Upper lobe of left lung (tissue), 6 donors: Measurements from ENCODE around the gene RPL31. TPM values are rescaled to one million over a fixed set of nuclear protein-coding genes. Genes with fewer than 3 reads are reported as not detected.
A peak's percentile ranks its signal among the peaks of the same experiment; 100 is the strongest.

Experiments used
- ATAC-seq, 2 donors: fragments of 200-7000 bp; cut with Tn5 transposase; one replicate each; pipeline ENCODE4 v1.9.1; 2022; ENCODE audit warnings: mild to moderate bottlenecking in 2 of 2, moderate library complexity in 2 of 2; ENCODE audit not compliant: low FRiP score in 2 of 2
- DNase-seq, 2 donors: peaks; one replicate each; pipeline ENCODE4 v3.0.0-alpha.2; 2019 to 2020
- H3K27ac ChIP-seq, 4 donors: fragments of 200-600 bp; sonication (generic); one replicate each; pipeline ENCODE4 v1.5.1; 2016 to 2019
- H3K27me3 ChIP-seq, 4 donors: fragments of 200-600 bp; sonication (generic); one replicate each; pipeline ENCODE4 v1.5.1; 2017 to 2019
- H3K36me3 ChIP-seq, 4 donors: fragments of 200-600 bp; sonication (generic); one replicate each; pipeline ENCODE4 v1.5.1; 2016 to 2019
- H3K4me1 ChIP-seq, 4 donors: fragments of 200-600 bp; sonication (generic); one replicate each; pipeline ENCODE4 v1.5.1; 2018 to 2019
- H3K4me3 ChIP-seq, 4 donors: fragments of 200-600 bp; sonication (generic); one replicate each; pipeline ENCODE4 v1.5.1; 2017 to 2019; ENCODE audit warnings: mild to moderate bottlenecking in 2 of 4, moderate library complexity in 1 of 4
- H3K9me3 ChIP-seq, 4 donors: fragments of 200-600 bp; sonication (generic); one replicate each; pipeline ENCODE4 v1.5.1; 2018 to 2019
- EP300 ChIP-seq, 4 donors: sonication (generic); formaldehyde crosslinking; IDR thresholded peaks; one replicate each; pipeline ENCODE4 v1.5.1; 2017; ENCODE audit warnings: antibody characterized with exemption in 4 of 4, control low read depth in 2 of 4
- POLR2A ChIP-seq, 4 donors: fragments of 450-650 bp; IDR thresholded peaks; one replicate each; pipeline ENCODE4 v1.5.1; 2016 to 2017; ENCODE audit warnings: antibody characterized with exemption in 4 of 4, mild to moderate bottlenecking in 2 of 4
- POLR2AphosphoS5 ChIP-seq, 2 donors: sonication (generic); formaldehyde crosslinking; IDR thresholded peaks; one replicate each; pipeline ENCODE4 v1.5.1; 2017; ENCODE audit warnings: antibody characterized with exemption in 2 of 2
- WGBS, 2 donors: methylation state at CpG; one replicate each; pipeline ENCODE4 v1.1.5; 2017 to 2018; 5-methylcytosine and 5-hydroxymethylcytosine counted together
- total RNA-seq, 6 donors: library from RNA; depleted of rRNA in 4 of 6; stranded (reverse); fragments of >200 nt in 4 of 6; gene quantifications; one replicate each; pipeline versions ENCODE4 v1.1.0 to v1.2.1, GENCODE V29; 2016 to 2021
- TF ChIP-seq, protein P1 (sequence below), 6 experiments: fragments of 450-650 bp in 4 of 6; fragments of 200-600 bp in 2 of 6; sonication (generic) in 2 of 6; IDR thresholded peaks; one replicate each; pipeline ENCODE4 v1.5.1; 2016 to 2019; ENCODE audit warnings: antibody characterized with exemption in 6 of 6
- donor health status: DM: no; HTN: no; CAD: no; lungs with moderate emphysema.
- donor health status: DM: no; HTN: yes; CAD: no; lungs with severe emphysema.

The RPL31 gene
- total RNA-seq, 6 donors from 2014 or later, result 422 to 1,166 (median 1,010) TPM

DNA sequence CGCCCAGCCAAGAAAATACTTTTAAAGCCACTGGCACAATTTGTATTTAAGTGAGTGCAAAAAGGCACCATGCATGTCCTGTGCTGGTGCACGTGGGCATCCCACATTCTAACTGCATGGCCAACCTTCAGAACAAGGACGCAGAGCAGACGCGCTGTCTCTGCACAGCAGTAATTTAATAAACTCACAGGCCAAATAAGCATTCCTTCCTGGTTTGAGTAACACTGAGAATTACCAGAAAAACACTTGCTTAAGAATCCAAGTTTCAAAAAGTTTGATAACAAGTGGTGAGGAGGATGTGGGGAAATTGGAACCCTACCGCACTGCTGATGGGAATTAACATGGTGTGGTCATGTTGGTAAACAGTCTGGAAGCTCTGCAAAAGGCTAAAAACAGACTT lies 38.7 kb downstream of the RPL31 start:
- H3K4me1 ChIP-seq, result peaks cover 0 to 4% (median 0%) of the 10 kb centered on the region in 4 donors
- H3K27me3 ChIP-seq, result no peaks in the 10 kb centered on the region
- no peaks in the 10 kb centered on the region for H3K9me3 ChIP-seq
- DNase-seq (no peak), ATAC-seq (no peak)
- H3K27ac ChIP-seq, result peak overlapping the region in 2 of 4 donors; percentile 35
- H3K4me3 ChIP-seq, result no peak overlapping the region
- H3K36me3 ChIP-seq, result peaks cover 4 to 48% (median 28%) of the 10 kb centered on the region in 4 donors
- TF ChIP-seq EP300 (IDR thresholded peaks at IDR 0.05) (no peak), POLR2AphosphoS5 (IDR thresholded peaks at IDR 0.05) (no peak), POLR2A (IDR thresholded peaks at IDR 0.05) (no peak)
- TF ChIP-seq, protein P1, sequence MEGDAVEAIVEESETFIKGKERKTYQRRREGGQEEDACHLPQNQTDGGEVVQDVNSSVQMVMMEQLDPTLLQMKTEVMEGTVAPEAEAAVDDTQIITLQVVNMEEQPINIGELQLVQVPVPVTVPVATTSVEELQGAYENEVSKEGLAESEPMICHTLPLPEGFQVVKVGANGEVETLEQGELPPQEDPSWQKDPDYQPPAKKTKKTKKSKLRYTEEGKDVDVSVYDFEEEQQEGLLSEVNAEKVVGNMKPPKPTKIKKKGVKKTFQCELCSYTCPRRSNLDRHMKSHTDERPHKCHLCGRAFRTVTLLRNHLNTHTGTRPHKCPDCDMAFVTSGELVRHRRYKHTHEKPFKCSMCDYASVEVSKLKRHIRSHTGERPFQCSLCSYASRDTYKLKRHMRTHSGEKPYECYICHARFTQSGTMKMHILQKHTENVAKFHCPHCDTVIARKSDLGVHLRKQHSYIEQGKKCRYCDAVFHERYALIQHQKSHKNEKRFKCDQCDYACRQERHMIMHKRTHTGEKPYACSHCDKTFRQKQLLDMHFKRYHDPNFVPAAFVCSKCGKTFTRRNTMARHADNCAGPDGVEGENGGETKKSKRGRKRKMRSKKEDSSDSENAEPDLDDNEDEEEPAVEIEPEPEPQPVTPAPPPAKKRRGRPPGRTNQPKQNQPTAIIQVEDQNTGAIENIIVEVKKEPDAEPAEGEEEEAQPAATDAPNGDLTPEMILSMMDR (IDR thresholded peaks at IDR 0.05), result no peak
- 78 to 80% methylated on average over 5 to 6 of the region's 6 CpGs for WGBS, 2 donors

DNA sequence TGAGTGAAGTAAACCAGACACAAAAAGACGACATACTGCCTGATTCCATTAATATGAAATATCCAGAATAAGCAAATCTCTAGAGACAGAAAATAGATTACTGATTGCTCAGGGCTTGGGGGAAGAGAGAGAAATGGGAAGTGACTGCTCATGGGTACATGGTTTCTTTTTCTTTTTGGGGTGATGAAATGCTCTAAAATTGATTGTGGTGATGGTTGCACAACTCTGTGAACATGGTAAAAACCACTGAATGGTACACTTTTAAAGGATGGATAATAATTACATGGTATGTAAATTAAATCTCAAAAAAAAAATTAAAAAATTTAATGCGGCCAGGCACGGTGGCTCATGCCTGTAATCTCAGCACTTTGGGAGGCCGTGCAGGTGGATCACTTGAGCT lies 39.3 kb downstream of the RPL31 start:
- H3K9me3 ChIP-seq, result no peaks in the 10 kb centered on the region
- no peaks in the 10 kb centered on the region for H3K27me3 ChIP-seq
- no peak for DNase-seq
- peak in 1 of 2 donors; percentile 43 for ATAC-seq
- H3K4me3 ChIP-seq, result no peak overlapping the region
- peak overlapping the region in 2 of 4 donors; percentile 35 for H3K27ac ChIP-seq
- peaks cover 0 to 4% (median 0%) of the 10 kb centered on the region in 4 donors for H3K4me1 ChIP-seq
- TF ChIP-seq, protein P1 (IDR thresholded peaks at IDR 0.05), result no peak
- TF ChIP-seq POLR2A (IDR thresholded peaks at IDR 0.05), result no peak
- TF ChIP-seq EP300 (IDR thresholded peaks at IDR 0.05), result no peak
- no peak for TF ChIP-seq POLR2AphosphoS5 (IDR thresholded peaks at IDR 0.05)
- WGBS, 2 donors, result 79 to 80% methylated on average over 4 of the region's 4 CpGs
- H3K36me3 ChIP-seq, result peaks cover 4 to 42% (median 24%) of the 10 kb centered on the region in 4 donors

DNA sequence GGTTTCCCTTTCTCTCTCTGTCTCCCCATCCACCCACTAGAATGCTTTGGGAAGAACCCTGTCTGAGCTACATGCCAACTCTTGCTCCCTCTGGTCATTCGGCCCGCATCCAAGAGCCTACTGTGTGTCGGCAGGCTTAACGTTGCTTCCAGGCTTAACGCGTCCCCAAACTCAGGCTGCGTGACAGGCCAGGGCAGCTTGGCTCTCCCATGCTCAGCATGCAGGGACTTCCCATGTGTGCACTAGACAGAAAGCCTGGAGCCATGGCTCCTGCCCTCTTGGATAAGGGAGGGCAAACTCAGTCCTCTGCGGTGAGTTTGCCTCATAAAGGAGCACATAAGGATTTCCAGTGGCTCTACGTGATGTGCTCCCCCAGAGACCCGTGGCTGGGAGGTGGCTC lies 43.2 kb downstream of the RPL31 start:
- H3K4me1 ChIP-seq, result peaks cover 0 to 4% (median 0%) of the 10 kb centered on the region in 4 donors
- no peak overlapping the region for H3K27ac ChIP-seq
- no peak for DNase-seq
- H3K36me3 ChIP-seq, result peaks cover 0 to 33% (median 2%) of the 10 kb centered on the region in 4 donors
- no peak for ATAC-seq
- TF ChIP-seq, protein P1 (IDR thresholded peaks at IDR 0.05), result no peak
- TF ChIP-seq EP300 (IDR thresholded peaks at IDR 0.05) (no peak), POLR2A (IDR thresholded peaks at IDR 0.05) (no peak), POLR2AphosphoS5 (IDR thresholded peaks at IDR 0.05) (no peak)
- 96% methylated on average over 7 to 10 of the region's 10 CpGs for WGBS, 2 donors
- no peaks in the 10 kb centered on the region for H3K9me3 ChIP-seq
- no peak overlapping the region for H3K4me3 ChIP-seq
- no peaks in the 10 kb centered on the region for H3K27me3 ChIP-seq

DNA sequence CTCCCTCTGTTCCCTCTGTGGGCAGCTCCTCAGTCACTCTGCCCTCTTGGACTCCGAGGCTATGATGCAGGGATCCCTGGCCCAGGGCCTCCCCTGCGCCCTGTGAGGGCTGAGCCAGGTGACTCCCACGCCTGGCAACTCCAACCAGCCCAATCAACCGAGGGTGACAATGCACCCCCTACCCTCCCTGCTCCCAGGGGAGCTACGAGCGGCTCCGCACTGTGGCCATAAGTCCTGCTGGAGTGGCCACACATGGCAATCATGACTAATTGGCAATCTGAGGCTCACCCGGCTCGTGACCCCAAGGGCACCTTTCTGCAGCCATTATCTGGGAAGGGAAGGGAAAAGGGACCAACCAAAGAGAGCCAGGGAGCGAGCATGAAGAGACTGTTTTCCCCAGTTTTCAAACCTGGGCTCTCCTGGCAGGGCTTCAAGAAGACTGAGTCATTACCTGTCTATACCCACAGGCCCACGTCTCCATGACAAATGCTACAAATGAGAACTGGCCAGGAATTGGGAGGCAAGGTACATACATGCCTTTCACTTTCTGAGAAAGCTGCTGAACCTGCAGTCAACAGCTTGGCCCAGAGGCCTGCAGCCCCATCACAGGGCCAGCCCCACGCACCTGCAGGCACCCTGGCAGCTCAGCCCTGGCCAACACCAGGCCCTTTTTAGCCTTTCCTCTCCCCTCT lies 45.1 kb downstream of the RPL31 start:
- Histone ChIP-seq H3K27ac (no peak overlapping the region), H3K36me3 (peaks cover 0 to 37% (median 0%) of the 10 kb centered on the region in 4 donors), H3K27me3 (no peaks in the 10 kb centered on the region), H3K9me3 (no peaks in the 10 kb centered on the region), H3K4me1 (no peaks in the 10 kb centered on the region), H3K4me3 (no peak overlapping the region)
- TF ChIP-seq EP300 (IDR thresholded peaks at IDR 0.05), result no peak
- TF ChIP-seq POLR2AphosphoS5 (IDR thresholded peaks at IDR 0.05), result no peak
- TF ChIP-seq, protein P1 (IDR thresholded peaks at IDR 0.05), result no peak
- TF ChIP-seq POLR2A (IDR thresholded peaks at IDR 0.05), result no peak
- ATAC-seq (peak in 1 of 2 donors; percentile 41), DNase-seq (no peak)
- 87 to 94% methylated on average over 9 to 12 of the region's 12 CpGs for WGBS, 2 donors

DNA sequence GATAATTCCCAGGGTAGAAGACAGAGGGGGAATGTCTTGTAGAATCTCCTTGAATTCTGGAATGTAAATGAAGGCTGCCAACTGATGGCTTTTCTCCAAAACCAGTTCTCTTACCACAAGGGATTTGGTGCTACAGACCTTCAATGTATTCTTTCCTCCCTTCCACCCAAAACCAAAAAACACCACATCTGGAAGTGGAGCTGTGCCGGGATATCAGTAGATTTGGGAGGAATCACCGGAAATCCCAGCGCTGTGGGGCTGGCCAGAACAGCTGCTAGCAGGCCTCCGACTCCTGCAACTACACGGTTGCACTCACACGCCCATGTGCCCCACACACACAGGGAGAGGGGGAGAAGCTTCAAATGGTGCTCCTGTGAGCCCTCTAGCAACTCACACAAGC lies 45.7 kb downstream of the RPL31 start:
- H3K9me3 ChIP-seq, result no peaks in the 10 kb centered on the region
- DNase-seq, result no peak
- peaks cover 0 to 40% (median 0%) of the 10 kb centered on the region in 4 donors for H3K36me3 ChIP-seq
- H3K4me3 ChIP-seq, result no peak overlapping the region
- TF ChIP-seq, protein P1 (IDR thresholded peaks at IDR 0.05), result no peak
- TF ChIP-seq POLR2A (IDR thresholded peaks at IDR 0.05), result no peak
- no peak for TF ChIP-seq EP300 (IDR thresholded peaks at IDR 0.05)
- TF ChIP-seq POLR2AphosphoS5 (IDR thresholded peaks at IDR 0.05), result no peak
- 87 to 97% methylated on average over 6 of the region's 6 CpGs for WGBS, 2 donors
- H3K4me1 ChIP-seq, result no peaks in the 10 kb centered on the region
- no peaks in the 10 kb centered on the region for H3K27me3 ChIP-seq
- peak in 1 of 2 donors; percentile 54 for ATAC-seq
- no peak overlapping the region for H3K27ac ChIP-seq
